BLaER1 (cell line): ENCODE data around the gene RAI14.

Source experiments
- H3K27ac ChIP-seq: shearing (Covaris generic); formaldehyde crosslinking; 2 replicates; pipeline ENCODE4 v1.8.1; 2022
- H3K27me3 ChIP-seq: shearing (Covaris generic); formaldehyde crosslinking; 2 replicates; pipeline ENCODE4 v1.8.1; 2022
- H3K36me3 ChIP-seq: shearing (Covaris generic); formaldehyde crosslinking; 2 replicates; pipeline ENCODE4 v1.8.1; 2022
- H3K4me1 ChIP-seq: shearing (Covaris generic); formaldehyde crosslinking; 2 replicates; pipeline ENCODE4 v1.8.1; 2022
- H3K4me2 ChIP-seq: shearing (Covaris generic); formaldehyde crosslinking; 2 replicates; pipeline ENCODE4 v1.8.1; 2022
- H3K4me3 ChIP-seq: shearing (Covaris generic); formaldehyde crosslinking; 2 replicates; pipeline ENCODE4 v1.8.1; 2022
- H3K9ac ChIP-seq: shearing (Covaris generic); formaldehyde crosslinking; 2 replicates; pipeline ENCODE4 v1.8.1; 2022
- H3K9me3 ChIP-seq: shearing (Covaris generic); formaldehyde crosslinking; 2 replicates; pipeline ENCODE4 v1.8.1; 2022
- H4K20me1 ChIP-seq: shearing (Covaris generic); formaldehyde crosslinking; 2 replicates; pipeline ENCODE4 v1.8.1; 2022
- Cebpa-rat ChIP-seq: shearing (Covaris generic); IDR thresholded peaks from 2 replicates; pipeline ENCODE4 v1.8.1; 2022

The RAI14 gene

GRCh38 chr5:34707451-34708107, 51.5 kb downstream of the RAI14 start:
- Histone ChIP-seq H3K27ac (no peak overlapping the region), H3K4me1 (peaks cover 6% of the 10 kb centered on the region), H3K36me3 (0 out of 2 replicates have a peak, but pooled peaks cover 5% of the 10 kb centered on the region), H3K4me2 (no peak overlapping the region), H3K9me3 (no peaks in the 10 kb centered on the region), H4K20me1 (no peaks in the 10 kb centered on the region), H3K9ac (no peak overlapping the region), H3K27me3 (no peaks in the 10 kb centered on the region), H3K4me3 (no peak overlapping the region)
- no peak for TF ChIP-seq Cebpa-rat

GRCh38 chr5:34708777-34709176, 52.6 kb downstream of the RAI14 start:
- H3K4me3 ChIP-seq = no peak overlapping the region
- H3K4me1 ChIP-seq = peaks cover 6% of the 10 kb centered on the region
- H3K9ac ChIP-seq = no peak overlapping the region
- no peaks in the 10 kb centered on the region for H4K20me1 ChIP-seq
- no peak for TF ChIP-seq Cebpa-rat
- H3K27me3 ChIP-seq = no peaks in the 10 kb centered on the region
- H3K9me3 ChIP-seq = no peaks in the 10 kb centered on the region
- 0 out of 2 replicates have a peak, but pooled peaks cover 5% of the 10 kb centered on the region for H3K36me3 ChIP-seq
- H3K4me2 ChIP-seq = no peak overlapping the region
- no peak overlapping the region for H3K27ac ChIP-seq

GRCh38 chr5:34709861-34710673, 53.9 kb downstream of the RAI14 start:
- Histone ChIP-seq H3K36me3 (0 out of 2 replicates have a peak, but pooled peaks cover 5% of the 10 kb centered on the region), H3K27ac (no peak overlapping the region), H3K9me3 (no peaks in the 10 kb centered on the region), H3K9ac (no peak overlapping the region), H4K20me1 (no peaks in the 10 kb centered on the region), H3K4me2 (no peak overlapping the region), H3K4me3 (no peak overlapping the region), H3K27me3 (no peaks in the 10 kb centered on the region), H3K4me1 (peaks cover 6% of the 10 kb centered on the region)
- TF ChIP-seq Cebpa-rat = no peak

- H3K27me3 ChIP-seq = no peaks in the 10 kb centered on the region
- H3K4me3 ChIP-seq = no peak overlapping the region
- H3K4me2 ChIP-seq = no peak overlapping the region
- H3K9me3 ChIP-seq = no peaks in the 10 kb centered on the region
- no peak overlapping the region for H3K27ac ChIP-seq
- no peak for TF ChIP-seq Cebpa-rat
- H3K36me3 ChIP-seq = 0 out of 2 replicates have a peak, but pooled peaks cover 5% of the 10 kb centered on the region
- no peaks in the 10 kb centered on the region for H4K20me1 ChIP-seq
- peaks cover 4% of the 10 kb centered on the region for H3K4me1 ChIP-seq
- no peak overlapping the region for H3K9ac ChIP-seq
Measured at GRCh38 chr5:34712565-34712964, 56.4 kb downstream of the RAI14 start.

GRCh38 chr5:34715711-34716110, 59.6 kb downstream of the RAI14 start:
- Histone ChIP-seq H3K4me3 (no peak overlapping the region), H3K4me2 (no peak overlapping the region), H3K9ac (no peak overlapping the region), H3K36me3 (0 out of 2 replicates have a peak, but pooled peaks cover 5% of the 10 kb centered on the region), H3K27me3 (no peaks in the 10 kb centered on the region), H3K4me1 (peaks cover 6% of the 10 kb centered on the region; the same call in 1 of the 2 replicates), H3K27ac (no peak overlapping the region), H3K9me3 (no peaks in the 10 kb centered on the region), H4K20me1 (no peaks in the 10 kb centered on the region)
- TF ChIP-seq Cebpa-rat = no peak

GRCh38 chr5:34716986-34717385, 60.9 kb downstream of the RAI14 start:
- H3K4me2 ChIP-seq = no peak overlapping the region

GRCh38 chr5:34717426-34718327, 61.5 kb downstream of the RAI14 start:
- no peaks in the 10 kb centered on the region for H4K20me1 ChIP-seq
- H3K4me3 ChIP-seq = no peak overlapping the region
- H3K9ac ChIP-seq = no peak overlapping the region
- H3K4me1 ChIP-seq = peaks cover 16% of the 10 kb centered on the region
- H3K27ac ChIP-seq = no peak overlapping the region
- H3K9me3 ChIP-seq = no peaks in the 10 kb centered on the region
- H3K27me3 ChIP-seq = no peaks in the 10 kb centered on the region
- TF ChIP-seq Cebpa-rat = no peak
- H3K36me3 ChIP-seq = no peaks in the 10 kb centered on the region
- no peak overlapping the region for H3K4me2 ChIP-seq

More at GRCh38 chr5:34716986-34717385, 60.9 kb downstream of the RAI14 start:
- no peaks in the 10 kb centered on the region for H3K9me3 ChIP-seq
- no peak for TF ChIP-seq Cebpa-rat
- H3K4me3 ChIP-seq = no peak overlapping the region
- H3K27me3 ChIP-seq = no peaks in the 10 kb centered on the region
- H4K20me1 ChIP-seq = no peaks in the 10 kb centered on the region
- H3K4me1 ChIP-seq = peaks cover 9% of the 10 kb centered on the region
- no peak overlapping the region for H3K9ac ChIP-seq
- no peaks in the 10 kb centered on the region for H3K36me3 ChIP-seq
- H3K27ac ChIP-seq = no peak overlapping the region

- Histone ChIP-seq H3K27ac (no peak overlapping the region), H3K27me3 (no peaks in the 10 kb centered on the region), H3K36me3 (no peaks in the 10 kb centered on the region), H3K4me3 (no peak overlapping the region), H3K9me3 (no peaks in the 10 kb centered on the region), H3K4me2 (no peak overlapping the region), H3K9ac (no peak overlapping the region), H3K4me1 (peaks cover 16% of the 10 kb centered on the region), H4K20me1 (no peaks in the 10 kb centered on the region)
- no peak for TF ChIP-seq Cebpa-rat
Measured at GRCh38 chr5:34718516-34718915, 62.4 kb downstream of the RAI14 start.

- Histone ChIP-seq H3K27ac (no peak overlapping the region), H3K9ac (no peak overlapping the region), H3K9me3 (no peaks in the 10 kb centered on the region), H3K27me3 (no peaks in the 10 kb centered on the region), H3K4me3 (no peak overlapping the region), H3K4me1 (peaks cover 16% of the 10 kb centered on the region), H3K4me2 (no peak overlapping the region), H3K36me3 (no peaks in the 10 kb centered on the region), H4K20me1 (no peaks in the 10 kb centered on the region)
- TF ChIP-seq Cebpa-rat = no peak
Measured at GRCh38 chr5:34719029-34719428, 62.9 kb downstream of the RAI14 start.
